ENCODE data around the gene SPTLC3. TPM values are rescaled to one million over a fixed set of nuclear protein-coding genes. Genes with fewer than 3 reads are reported as not detected.

Gene SPTLC3
- polyA plus RNA-seq, 3 donors: 0.01 TPM; not detected in 2

DNA sequence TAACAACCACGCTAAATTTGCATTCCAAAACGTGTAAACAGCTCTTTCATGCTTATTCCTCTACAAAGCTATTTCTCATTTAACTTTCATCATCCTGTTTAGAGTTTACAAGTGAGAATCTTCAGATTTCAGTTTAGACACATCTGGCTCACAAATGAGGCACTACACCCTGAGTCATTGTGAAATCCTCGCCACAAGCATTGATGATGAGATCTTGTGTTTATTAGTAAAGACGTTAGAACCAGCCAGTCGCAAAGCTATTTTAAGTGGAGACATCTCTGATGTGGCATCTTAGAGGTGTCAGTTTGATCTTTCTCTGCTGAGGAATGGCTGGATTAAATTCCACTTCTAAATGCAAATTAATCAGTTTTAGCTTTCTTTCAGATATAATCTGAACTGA is 204.0 kb downstream of the SPTLC3 start:
- Mint-ChIP-seq H3K36me3 (no peaks in the 10 kb centered on the region), H3K27ac (no peak overlapping the region), H3K4me1 (no peaks in the 10 kb centered on the region), H3K4me3 (no peak overlapping the region), H3K27me3 (ENCODE audit: low read depth in 3 of 3) (peaks cover 14 to 26% (median 20%) of the 10 kb centered on the region in 3 donors), H3K9me3 (peaks cover 0 to 1% (median 0%) of the 10 kb centered on the region in 7 donors)
- H3K27ac ChIP-seq (ENCODE audit: low read depth in 1 of 2, low read length in 2 of 2): no peak overlapping the region
- TF ChIP-seq, protein P1, sequence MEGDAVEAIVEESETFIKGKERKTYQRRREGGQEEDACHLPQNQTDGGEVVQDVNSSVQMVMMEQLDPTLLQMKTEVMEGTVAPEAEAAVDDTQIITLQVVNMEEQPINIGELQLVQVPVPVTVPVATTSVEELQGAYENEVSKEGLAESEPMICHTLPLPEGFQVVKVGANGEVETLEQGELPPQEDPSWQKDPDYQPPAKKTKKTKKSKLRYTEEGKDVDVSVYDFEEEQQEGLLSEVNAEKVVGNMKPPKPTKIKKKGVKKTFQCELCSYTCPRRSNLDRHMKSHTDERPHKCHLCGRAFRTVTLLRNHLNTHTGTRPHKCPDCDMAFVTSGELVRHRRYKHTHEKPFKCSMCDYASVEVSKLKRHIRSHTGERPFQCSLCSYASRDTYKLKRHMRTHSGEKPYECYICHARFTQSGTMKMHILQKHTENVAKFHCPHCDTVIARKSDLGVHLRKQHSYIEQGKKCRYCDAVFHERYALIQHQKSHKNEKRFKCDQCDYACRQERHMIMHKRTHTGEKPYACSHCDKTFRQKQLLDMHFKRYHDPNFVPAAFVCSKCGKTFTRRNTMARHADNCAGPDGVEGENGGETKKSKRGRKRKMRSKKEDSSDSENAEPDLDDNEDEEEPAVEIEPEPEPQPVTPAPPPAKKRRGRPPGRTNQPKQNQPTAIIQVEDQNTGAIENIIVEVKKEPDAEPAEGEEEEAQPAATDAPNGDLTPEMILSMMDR (IDR thresholded peaks at IDR 0.05): no peak
- H3K4me2 ChIP-seq (replicated peaks; ENCODE audit: extremely low read depth, low read length, poor library complexity, severe bottlenecking): no peak overlapping the region
- no peaks in the 10 kb centered on the region for H4K20me1 ChIP-seq (ENCODE audit: insufficient read depth, low read length)
- H2AFZ ChIP-seq (ENCODE audit: insufficient read depth, low read depth, low read length, poor library complexity, severe bottlenecking): no peak overlapping the region
- no CpG with 5 or more reads among the region's 5 CpGs for WGBS (ENCODE audit: insufficient coverage)
- no peaks in the 10 kb centered on the region for H3K36me3 ChIP-seq (replicated peaks in 1 of 2; ENCODE audit: control insufficient read depth in 1 of 2, insufficient read depth in 2 of 2, low read length in 2 of 2)
- intact Hi-C loops (cut with micrococcal nuclease): no loop called here
- H3K4me3 ChIP-seq (replicated peaks in 1 of 3; ENCODE audit: low read depth in 2 of 3, low read length in 3 of 3): no peak overlapping the region
- peaks cover 9 to 21% of the 10 kb centered on the region in 2 donors for H3K27me3 ChIP-seq (ENCODE audit: control insufficient read depth in 2 of 2, insufficient read depth in 2 of 2, low read length in 2 of 2)
- no peak overlapping the region for H3K9ac ChIP-seq (ENCODE audit: insufficient read depth, low read length, poor library complexity, severe bottlenecking)
- H3K79me2 ChIP-seq (ENCODE audit: insufficient read depth, low read length): no peaks in the 10 kb centered on the region
- DNase-seq: no peak
- H3K4me1 ChIP-seq (ENCODE audit: control insufficient read depth in 1 of 2, insufficient read depth in 2 of 2, low read length in 2 of 2): no peaks in the 10 kb centered on the region
- no peaks in the 10 kb centered on the region for H3K9me3 ChIP-seq (replicated peaks in 1 of 2; ENCODE audit: control insufficient read depth in 1 of 2, insufficient read depth in 1 of 2, low read length in 2 of 2)

- Histone ChIP-seq H2AFZ (ENCODE audit: insufficient read depth, low read depth, low read length, poor library complexity, severe bottlenecking) (no peak overlapping the region), H3K9ac (ENCODE audit: insufficient read depth, low read length, poor library complexity, severe bottlenecking) (no peak overlapping the region), H3K9me3 (replicated peaks in 1 of 2; ENCODE audit: control insufficient read depth in 1 of 2, insufficient read depth in 1 of 2, low read length in 2 of 2) (no peaks in the 10 kb centered on the region), H3K36me3 (replicated peaks in 1 of 2; ENCODE audit: control insufficient read depth in 1 of 2, insufficient read depth in 2 of 2, low read length in 2 of 2) (no peaks in the 10 kb centered on the region), H3K4me1 (ENCODE audit: control insufficient read depth in 1 of 2, insufficient read depth in 2 of 2, low read length in 2 of 2) (no peaks in the 10 kb centered on the region), H3K79me2 (ENCODE audit: insufficient read depth, low read length) (no peaks in the 10 kb centered on the region), H3K4me3 (replicated peaks in 1 of 3; ENCODE audit: low read depth in 2 of 3, low read length in 3 of 3) (no peak overlapping the region), H3K27me3 (ENCODE audit: control insufficient read depth in 2 of 2, insufficient read depth in 2 of 2, low read length in 2 of 2) (peaks cover 15 to 27% of the 10 kb centered on the region in 2 donors), H3K27ac (ENCODE audit: low read depth in 1 of 2, low read length in 2 of 2) (no peak overlapping the region), H3K4me2 (replicated peaks; ENCODE audit: extremely low read depth, low read length, poor library complexity, severe bottlenecking) (no peak overlapping the region), H4K20me1 (ENCODE audit: insufficient read depth, low read length) (no peaks in the 10 kb centered on the region)
- Mint-ChIP-seq H3K9me3 (peaks cover 0 to 5% (median 0%) of the 10 kb centered on the region in 7 donors), H3K27ac (no peak overlapping the region), H3K36me3 (no peaks in the 10 kb centered on the region), H3K4me1 (no peaks in the 10 kb centered on the region), H3K27me3 (ENCODE audit: low read depth in 3 of 3) (peaks cover 20 to 32% (median 26%) of the 10 kb centered on the region in 3 donors), H3K4me3 (peak overlapping the region in 1 of 2 donors; percentile 17)
- DNase-seq: no peak
- intact Hi-C loops (cut with micrococcal nuclease): no loop called here
- TF ChIP-seq, protein P1 (IDR thresholded peaks at IDR 0.05): no peak
- 86% methylated on average over 1 of the region's 1 CpG for WGBS (ENCODE audit: insufficient coverage)
These were observed 204.6 kb downstream of the SPTLC3 start for GRCh38 chr20:13213335-13213734.

Data from CD14-positive monocyte (primary cell).